Fibroblast of villous mesenchyme (primary cell): ENCODE measurements around the gene VKORC1. TPM values are rescaled to one million over a fixed set of nuclear protein-coding genes. Genes with fewer than 3 reads are reported as not detected.

Experiments used
- DNase-seq: peaks from one replicate; pipeline ENCODE4 v3.0.0-alpha.2; 2010; ENCODE audit warnings: low read depth
- H3K4me3 ChIP-seq: 2 replicates; pipeline ENCODE4 v1.5.1; 2011; ENCODE audit warnings: low read depth, mild to moderate bottlenecking, low read length
- CTCF ChIP-seq: IDR thresholded peaks from 2 replicates; pipeline ENCODE4 v1.5.1; 2012; ENCODE audit warnings: low read depth, mild to moderate bottlenecking, low read length; ENCODE audit not compliant: insufficient read depth
- total RNA-seq: library from RNA; depleted of rRNA; stranded (reverse); fragments of >200 nt; gene quantifications from 2 replicates; pipeline ENCODE4 v1.2.3, GENCODE V29; 2012

Gene VKORC1
- total RNA-seq, 1 donor: 68.2 TPM

- TF ChIP-seq CTCF: no peak
- no peak for DNase-seq
- no peak overlapping the region for H3K4me3 ChIP-seq
Observed at GRCh38 chr16:31133046-31133501, 38.5 kb upstream of the VKORC1 start.

GRCh38 chr16:31132303-31132979 lies 37.8 kb upstream of the VKORC1 start:
- DNase-seq: no peak
- no peak overlapping the region for H3K4me3 ChIP-seq
- no peak for TF ChIP-seq CTCF

GRCh38 chr16:31131841-31132271 lies 37.3 kb upstream of the VKORC1 start:
- no peak overlapping the region for H3K4me3 ChIP-seq
- no peak for TF ChIP-seq CTCF
- DNase-seq: no peak

GRCh38 chr16:31131416-31131815 lies 36.8 kb upstream of the VKORC1 start:
- no peak for TF ChIP-seq CTCF
- H3K4me3 ChIP-seq: no peak overlapping the region
- DNase-seq: no peak

GRCh38 chr16:31130899-31131298 lies 36.3 kb upstream of the VKORC1 start:
- no peak for TF ChIP-seq CTCF
- DNase-seq: no peak
- H3K4me3 ChIP-seq: no peak overlapping the region

- TF ChIP-seq CTCF: no peak
- H3K4me3 ChIP-seq: no peak overlapping the region
- DNase-seq: no peak
Observed at GRCh38 chr16:31130336-31130891, 35.8 kb upstream of the VKORC1 start.
